PC-3 (cell line): ENCODE measurements around the gene ABCB4.

ENCODE experiments used
- EZH2 ChIP-seq: fragments of 300-600 bp; sonication (generic); IDR thresholded peaks from one replicate; pipeline ENCODE4 v1.6.1; 2017; ENCODE audit warnings: antibody characterized with exemption, mild to moderate bottlenecking, low read length; ENCODE audit not compliant: unreplicated experiment
- EZH2phosphoT487 ChIP-seq: fragments of 300-600 bp; sonication (generic); IDR thresholded peaks from 2 replicates; pipeline ENCODE4 v1.6.1; 2018; ENCODE audit warnings: mild to moderate bottlenecking, antibody characterized with exemption, low read length, borderline replicate concordance
- TF ChIP-seq, protein P1 (sequence below): fragments of 300-600 bp; sonication (generic); conservative IDR thresholded peaks from 2 replicates; pipeline ENCODE4 v1.5.1; 2017; ENCODE audit warnings: antibody characterized with exemption, low read depth, mild to moderate bottlenecking, low read length

DNA sequence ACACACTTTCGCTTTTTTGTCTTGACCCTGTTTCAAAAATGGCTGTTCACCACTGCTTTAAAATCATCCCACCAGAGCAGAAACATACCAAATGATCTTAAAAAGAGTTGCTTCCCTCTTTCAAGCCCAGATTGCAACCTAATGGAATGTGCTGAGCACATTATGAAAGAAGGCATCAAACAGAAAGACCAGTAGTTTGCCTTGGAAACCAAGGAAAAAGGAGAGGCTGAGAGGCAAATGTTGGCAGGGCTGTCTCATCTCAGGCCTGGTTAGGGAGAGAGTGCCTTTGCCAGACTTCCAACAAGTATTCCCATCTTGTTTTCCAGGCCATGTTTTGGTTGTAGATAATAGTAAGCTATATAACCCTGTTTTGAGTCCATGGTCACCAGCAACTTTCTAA, 64.3 kb downstream of the ABCB4 start:
- TF ChIP-seq, protein P1, sequence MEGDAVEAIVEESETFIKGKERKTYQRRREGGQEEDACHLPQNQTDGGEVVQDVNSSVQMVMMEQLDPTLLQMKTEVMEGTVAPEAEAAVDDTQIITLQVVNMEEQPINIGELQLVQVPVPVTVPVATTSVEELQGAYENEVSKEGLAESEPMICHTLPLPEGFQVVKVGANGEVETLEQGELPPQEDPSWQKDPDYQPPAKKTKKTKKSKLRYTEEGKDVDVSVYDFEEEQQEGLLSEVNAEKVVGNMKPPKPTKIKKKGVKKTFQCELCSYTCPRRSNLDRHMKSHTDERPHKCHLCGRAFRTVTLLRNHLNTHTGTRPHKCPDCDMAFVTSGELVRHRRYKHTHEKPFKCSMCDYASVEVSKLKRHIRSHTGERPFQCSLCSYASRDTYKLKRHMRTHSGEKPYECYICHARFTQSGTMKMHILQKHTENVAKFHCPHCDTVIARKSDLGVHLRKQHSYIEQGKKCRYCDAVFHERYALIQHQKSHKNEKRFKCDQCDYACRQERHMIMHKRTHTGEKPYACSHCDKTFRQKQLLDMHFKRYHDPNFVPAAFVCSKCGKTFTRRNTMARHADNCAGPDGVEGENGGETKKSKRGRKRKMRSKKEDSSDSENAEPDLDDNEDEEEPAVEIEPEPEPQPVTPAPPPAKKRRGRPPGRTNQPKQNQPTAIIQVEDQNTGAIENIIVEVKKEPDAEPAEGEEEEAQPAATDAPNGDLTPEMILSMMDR, result no peak
- TF ChIP-seq EZH2 (no peak), EZH2phosphoT487 (no peak)
